Stimulated activated CD8-positive, alpha-beta memory T cell treated with anti-CD3 and anti-CD28 coated beads, Interleukin-15, amount 100 ng/mL, for 1 hour (primary cell): ENCODE measurements around the gene BICRA.

Source experiments
- DNase-seq: peaks from one replicate; pipeline ENCODE4 v3.0.0-alpha.2; 2020; ENCODE audit warnings: low read depth

Gene BICRA

DNA sequence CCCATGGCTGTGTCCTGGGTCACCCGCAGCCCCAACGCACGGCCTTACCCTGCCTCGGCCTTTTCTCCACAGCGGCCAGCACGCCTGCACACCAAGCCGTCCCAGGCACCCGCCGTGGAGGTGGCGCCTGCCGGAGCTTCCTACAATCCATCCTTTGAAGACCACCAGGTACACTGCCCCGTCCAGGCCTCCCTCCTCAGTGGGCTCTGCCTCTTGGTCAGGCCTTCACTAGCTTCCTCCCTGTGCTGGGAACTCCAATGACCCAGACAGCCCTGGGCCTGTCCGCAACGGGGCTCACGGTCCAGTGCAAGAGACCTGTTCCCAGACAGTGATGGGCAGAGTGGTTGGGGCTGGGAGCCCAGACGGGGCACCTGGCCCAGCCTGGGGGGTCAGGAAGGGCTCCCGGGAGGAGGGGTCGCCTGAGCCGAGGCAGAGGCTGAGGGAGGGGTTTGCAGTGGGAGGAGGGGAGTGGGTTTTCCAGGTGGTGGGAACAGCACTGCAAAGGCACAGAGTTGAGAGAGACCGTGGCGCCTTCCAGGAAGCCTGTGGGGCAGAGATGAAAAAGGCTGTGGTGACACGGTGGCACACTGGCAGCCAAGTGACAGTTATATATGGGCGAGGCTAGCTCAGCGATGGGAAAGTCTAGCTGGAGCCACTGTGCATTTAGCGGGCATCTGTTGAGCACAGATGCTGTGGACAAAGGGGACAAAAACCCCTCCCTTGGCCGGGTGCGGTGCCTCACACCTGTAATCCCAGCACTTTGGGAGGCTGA, 143.7 kb downstream of the BICRA start:
- no peak for DNase-seq
